Panc1 (cell line): ENCODE measurements around the gene CD55. TPM values are rescaled to one million over a fixed set of nuclear protein-coding genes. Genes with fewer than 3 reads are reported as not detected.

Source experiments
- ATAC-seq: fragments of 200-7000 bp; cut with Tn5 transposase; 2 replicates; pipeline ENCODE4 v1.9.1; 2020; ENCODE audit warnings: mild to moderate bottlenecking, moderate library complexity
- BruUV-seq: library from RNA; stranded (reverse); fragments of 400-500 nt; replicated peaks from 2 replicates; lab custom pipeline; 2021; lab: Mats Ljungman, UMichigan
- CTCF ChIA-PET: fragments of 300-600 bp; sonication (Branson Sonifier 250); formaldehyde crosslinking; loops from one replicate; lab custom pipeline; 2022; ENCODE audit warnings: antibody characterized with exemption; lab: Charles Lee
- POLR2A ChIA-PET: fragments of 300-600 bp; sonication (Branson Sonifier 250); formaldehyde crosslinking; loops from one replicate; lab custom pipeline; 2022; ENCODE audit warnings: antibody characterized with exemption; lab: Charles Lee
- DNase-seq: peaks from one replicate; pipeline ENCODE4 v3.0.0-alpha.2; 2010; ENCODE audit warnings: low read depth, low spot score
- H3K27ac ChIP-seq: 2 replicates; pipeline ENCODE4 v1.5.1; 2011; ENCODE audit warnings: mild to moderate bottlenecking, low read length, inconsistent platforms
- H3K27me3 ChIP-seq: fragments of 200-500 bp; sonication (Bioruptor generic); 2 replicates; pipeline ENCODE4 v1.6.0; 2014; ENCODE audit warnings: low read length, inconsistent platforms; ENCODE audit not compliant: control insufficient read depth, insufficient read depth
- H3K36me3 ChIP-seq: fragments of 200-500 bp; sonication (Bioruptor generic); 2 replicates; pipeline ENCODE4 v1.5.1; 2014; ENCODE audit warnings: inconsistent platforms, mild to moderate bottlenecking, low read length, moderate library complexity; ENCODE audit not compliant: control insufficient read depth, insufficient read depth
- H3K4me1 ChIP-seq: 2 replicates; pipeline ENCODE4 v1.5.1; 2011; ENCODE audit warnings: inconsistent platforms, mild to moderate bottlenecking, low read length, moderate library complexity; ENCODE audit not compliant: control insufficient read depth, insufficient read depth
- H3K4me3 ChIP-seq, 2 experiments: 2 replicates each; pipeline ENCODE4 v1.5.1; 2011 to 2012; ENCODE audit warnings: low read depth in 2 of 2, low read length in 2 of 2, mild to moderate bottlenecking in 2 of 2, inconsistent platforms in 1 of 2, moderate library complexity in 1 of 2
- H3K9me3 ChIP-seq: fragments of 200-500 bp; sonication (Bioruptor generic); 2 replicates; pipeline ENCODE4 v1.5.1; 2014; ENCODE audit warnings: low read depth, mild to moderate bottlenecking, inconsistent platforms, low read length, moderate library complexity; ENCODE audit not compliant: control insufficient read depth, insufficient read depth
- POLR2AphosphoS5 ChIP-seq: IDR thresholded peaks from 2 replicates; pipeline ENCODE4 v1.6.1; 2012; ENCODE audit warnings: mild to moderate bottlenecking, low read depth, low read length, moderate library complexity
- SIN3A ChIP-seq: IDR thresholded peaks from 2 replicates; pipeline ENCODE4 v1.6.1; 2012; ENCODE audit warnings: low read depth, mild to moderate bottlenecking, low read length, moderate library complexity, borderline replicate concordance; ENCODE audit not compliant: insufficient read depth
- TCF7L2 ChIP-seq: IDR thresholded peaks from 2 replicates; pipeline ENCODE4 v1.6.1; 2011; ENCODE audit warnings: mild to moderate bottlenecking, low read depth, low read length, inconsistent platforms
- in situ Hi-C: cut with HindIII; loops from 2 replicates; pipeline ENCODE4 v1.10.0; 2016; ENCODE audit warnings: low sequenced_read_pairs, low pct_unique_long_range_greater_than_20kb
- intact Hi-C: fragments of 100-400 bp; cut with micrococcal nuclease; formaldehyde crosslinking; loops from one replicate; pipeline ENCODE4 v1.10.0; 2022; ENCODE audit not compliant: unreplicated experiment
- total RNA-seq: library from RNA; stranded (reverse); gene quantifications from one replicate; pipeline ENCODE4 v1.2.1, GENCODE V29; 2021; ENCODE audit not compliant: unreplicated experiment
- TF ChIP-seq, protein P1 (sequence below), 2 experiments: IDR thresholded peaks; 2 replicates each; pipeline ENCODE4 v1.6.1; 2011 to 2012; ENCODE audit warnings: low read depth in 2 of 2, control low read depth in 1 of 2, low read length in 1 of 2, mild to moderate bottlenecking in 1 of 2, moderate library complexity in 1 of 2; ENCODE audit not compliant: insufficient read depth in 1 of 2
- TF ChIP-seq, protein P2 (sequence below): fragments of 450-650 bp; IDR thresholded peaks from 2 replicates; pipeline ENCODE4 v1.5.1; 2017; ENCODE audit warnings: mild to moderate bottlenecking

The CD55 gene
- total RNA-seq, 1 experiment from 2014 or later: 12.1 TPM

DNA sequence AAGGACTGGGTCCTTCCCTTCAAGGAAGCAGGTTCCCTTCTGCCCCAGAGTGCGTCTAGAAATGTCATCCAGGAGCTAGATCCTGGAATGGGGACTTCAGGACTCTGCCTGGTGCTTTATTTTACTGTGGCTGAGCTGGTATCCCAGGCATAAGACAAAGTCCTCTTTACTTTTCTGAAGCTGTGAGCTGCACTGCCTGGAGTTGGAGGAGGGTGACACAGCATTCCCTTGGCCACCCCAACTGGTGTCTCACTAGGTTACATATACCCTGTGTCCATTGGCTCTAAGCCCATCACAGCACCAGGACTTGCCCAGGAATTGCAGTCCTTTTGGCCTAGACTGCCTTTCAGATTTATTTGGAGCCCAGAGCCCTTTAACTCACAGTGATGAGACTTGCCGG is 41.8 kb upstream of the CD55 start:
- no peak overlapping the region for H3K4me3 ChIP-seq
- no peaks in the 10 kb centered on the region for H3K9me3 ChIP-seq
- ATAC-seq: no peak
- in situ Hi-C loops: no loop called here
- H3K27ac ChIP-seq: no peak overlapping the region
- ChIA-PET POLR2A (no interaction called here), CTCF (no interaction called here)
- no peak for DNase-seq
- no peaks in the 10 kb centered on the region for H3K4me1 ChIP-seq
- no peaks in the 10 kb centered on the region for H3K36me3 ChIP-seq
- intact Hi-C loops: no loop called here
- no TSS peak for BruUV-seq
- TF ChIP-seq, protein P1, sequence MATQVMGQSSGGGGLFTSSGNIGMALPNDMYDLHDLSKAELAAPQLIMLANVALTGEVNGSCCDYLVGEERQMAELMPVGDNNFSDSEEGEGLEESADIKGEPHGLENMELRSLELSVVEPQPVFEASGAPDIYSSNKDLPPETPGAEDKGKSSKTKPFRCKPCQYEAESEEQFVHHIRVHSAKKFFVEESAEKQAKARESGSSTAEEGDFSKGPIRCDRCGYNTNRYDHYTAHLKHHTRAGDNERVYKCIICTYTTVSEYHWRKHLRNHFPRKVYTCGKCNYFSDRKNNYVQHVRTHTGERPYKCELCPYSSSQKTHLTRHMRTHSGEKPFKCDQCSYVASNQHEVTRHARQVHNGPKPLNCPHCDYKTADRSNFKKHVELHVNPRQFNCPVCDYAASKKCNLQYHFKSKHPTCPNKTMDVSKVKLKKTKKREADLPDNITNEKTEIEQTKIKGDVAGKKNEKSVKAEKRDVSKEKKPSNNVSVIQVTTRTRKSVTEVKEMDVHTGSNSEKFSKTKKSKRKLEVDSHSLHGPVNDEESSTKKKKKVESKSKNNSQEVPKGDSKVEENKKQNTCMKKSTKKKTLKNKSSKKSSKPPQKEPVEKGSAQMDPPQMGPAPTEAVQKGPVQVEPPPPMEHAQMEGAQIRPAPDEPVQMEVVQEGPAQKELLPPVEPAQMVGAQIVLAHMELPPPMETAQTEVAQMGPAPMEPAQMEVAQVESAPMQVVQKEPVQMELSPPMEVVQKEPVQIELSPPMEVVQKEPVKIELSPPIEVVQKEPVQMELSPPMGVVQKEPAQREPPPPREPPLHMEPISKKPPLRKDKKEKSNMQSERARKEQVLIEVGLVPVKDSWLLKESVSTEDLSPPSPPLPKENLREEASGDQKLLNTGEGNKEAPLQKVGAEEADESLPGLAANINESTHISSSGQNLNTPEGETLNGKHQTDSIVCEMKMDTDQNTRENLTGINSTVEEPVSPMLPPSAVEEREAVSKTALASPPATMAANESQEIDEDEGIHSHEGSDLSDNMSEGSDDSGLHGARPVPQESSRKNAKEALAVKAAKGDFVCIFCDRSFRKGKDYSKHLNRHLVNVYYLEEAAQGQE (IDR thresholded peaks at IDR 0.05; ENCODE audit: insufficient read depth in 1 of 2, low read depth in 2 of 2, low read length in 1 of 2): no peak
- TF ChIP-seq TCF7L2 (no peak), POLR2AphosphoS5 (no peak), SIN3A (no peak)
- TF ChIP-seq, protein P2, sequence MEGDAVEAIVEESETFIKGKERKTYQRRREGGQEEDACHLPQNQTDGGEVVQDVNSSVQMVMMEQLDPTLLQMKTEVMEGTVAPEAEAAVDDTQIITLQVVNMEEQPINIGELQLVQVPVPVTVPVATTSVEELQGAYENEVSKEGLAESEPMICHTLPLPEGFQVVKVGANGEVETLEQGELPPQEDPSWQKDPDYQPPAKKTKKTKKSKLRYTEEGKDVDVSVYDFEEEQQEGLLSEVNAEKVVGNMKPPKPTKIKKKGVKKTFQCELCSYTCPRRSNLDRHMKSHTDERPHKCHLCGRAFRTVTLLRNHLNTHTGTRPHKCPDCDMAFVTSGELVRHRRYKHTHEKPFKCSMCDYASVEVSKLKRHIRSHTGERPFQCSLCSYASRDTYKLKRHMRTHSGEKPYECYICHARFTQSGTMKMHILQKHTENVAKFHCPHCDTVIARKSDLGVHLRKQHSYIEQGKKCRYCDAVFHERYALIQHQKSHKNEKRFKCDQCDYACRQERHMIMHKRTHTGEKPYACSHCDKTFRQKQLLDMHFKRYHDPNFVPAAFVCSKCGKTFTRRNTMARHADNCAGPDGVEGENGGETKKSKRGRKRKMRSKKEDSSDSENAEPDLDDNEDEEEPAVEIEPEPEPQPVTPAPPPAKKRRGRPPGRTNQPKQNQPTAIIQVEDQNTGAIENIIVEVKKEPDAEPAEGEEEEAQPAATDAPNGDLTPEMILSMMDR: no peak
- no peaks in the 10 kb centered on the region for H3K27me3 ChIP-seq

DNA sequence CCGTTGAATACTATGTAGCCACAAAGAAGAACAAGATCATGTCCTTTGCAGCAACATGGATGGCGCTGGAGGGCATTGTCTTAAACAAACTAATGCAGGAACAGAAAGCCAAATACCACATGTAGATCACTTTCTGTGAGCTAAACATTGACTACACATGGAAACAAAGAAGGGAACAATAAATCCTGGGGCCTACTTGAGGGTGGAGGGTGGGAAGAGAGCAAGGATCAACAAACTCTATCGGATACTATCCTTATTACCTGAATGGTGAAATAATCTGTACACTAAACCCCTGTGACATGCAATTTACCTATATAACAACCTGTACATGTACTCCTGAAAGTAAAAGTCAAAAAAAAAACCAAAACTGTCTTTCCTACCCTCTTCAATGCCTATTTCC is 40.8 kb upstream of the CD55 start:
- TF ChIP-seq POLR2AphosphoS5 (no peak), TCF7L2 (no peak), SIN3A (no peak)
- TF ChIP-seq, protein P1 (IDR thresholded peaks at IDR 0.05; ENCODE audit: insufficient read depth in 1 of 2, low read depth in 2 of 2, low read length in 1 of 2): no peak
- TF ChIP-seq, protein P2: no peak
- Histone ChIP-seq H3K27me3 (no peaks in the 10 kb centered on the region), H3K4me1 (no peaks in the 10 kb centered on the region), H3K4me3 (no peak overlapping the region), H3K27ac (no peak overlapping the region), H3K36me3 (no peaks in the 10 kb centered on the region), H3K9me3 (no peaks in the 10 kb centered on the region)
- no peak for DNase-seq
- no peak for ATAC-seq
- in situ Hi-C loops (no loop called here), intact Hi-C loops (no loop called here)
- BruUV-seq: no TSS peak
- ChIA-PET CTCF (no interaction called here), POLR2A (no interaction called here)
